K562 (cell line): ENCODE results near the gene DOCK4. TPM values are rescaled to one million over a fixed set of nuclear protein-coding genes. Genes with fewer than 3 reads are reported as not detected.

Experiments
- ATAC-seq: fragments of 200-7000 bp; cut with Tn5 transposase; 3 replicates; pipeline ENCODE4 v1.9.1; 2020; ENCODE audit warnings: moderate library complexity
- BruUV-seq: library from RNA; stranded (reverse); fragments of 400-500 nt; replicated peaks from 2 replicates; lab custom pipeline; 2021; lab: Mats Ljungman, UMichigan
- CTCF ChIA-PET: fragments of 300-600 bp; formaldehyde crosslinking; extraction: SDS; loops from one replicate; lab custom pipeline; 2021; ENCODE audit warnings: low intra/inter-chr PET ratio; lab: Yijun Ruan, JAX
- POLR2A ChIA-PET: fragments of 300-600, 350-650 bp; sonication (Branson Sonifier 250); formaldehyde crosslinking; extraction: SDS; loops from one replicate; lab custom pipeline; 2021; ENCODE audit warnings: antibody characterized with exemption, inconsistent platforms; lab: Yijun Ruan, JAX
- DNase-seq, 4 experiments: peaks; one replicate each; pipeline versions ENCODE4 v3.0.0 to v3.0.0-alpha.2; 2011 to 2018; ENCODE audit warnings: low spot score in 3 of 4, mixed read lengths in 3 of 4; ENCODE audit errors: extremely low read depth in 1 of 4
- FAIRE-seq: peaks from 2 replicates; lab custom pipeline; 2011; peaks lifted over from hg19 to GRCh38; lab: Jason Lieb, UNC
- H2AFZ ChIP-seq: 2 replicates; pipeline ENCODE4 v1.6.0; 2011; ENCODE audit warnings: low read depth, low read length, control low read depth, inconsistent platforms
- H3K27ac ChIP-seq: fragments of 200-600 bp; 3 replicates; pipeline ENCODE4 v1.8.0; 2011; ENCODE audit warnings: low read depth, mild to moderate bottlenecking, control low read depth, inconsistent platforms, low read length, moderate library complexity, mixed read lengths; ENCODE audit errors: extremely low read depth
- H3K27me3 ChIP-seq, 2 experiments: fragments of 300-600 bp in 1 of 2; 2 replicates in 1 of 2; 3 replicates in 1 of 2; pipeline versions ENCODE4 v1.6.0 to v1.8.0; 2011; ENCODE audit warnings: inconsistent platforms in 2 of 2, low read length in 2 of 2, mild to moderate bottlenecking in 1 of 2, mixed read lengths in 1 of 2, moderate library complexity in 1 of 2; ENCODE audit not compliant: control insufficient read depth in 2 of 2, insufficient read depth in 2 of 2
- H3K36me3 ChIP-seq: fragments of 300-600 bp; 3 replicates; pipeline ENCODE4 v1.8.0; 2011; ENCODE audit warnings: mild to moderate bottlenecking, low read length, inconsistent platforms; ENCODE audit not compliant: control insufficient read depth, insufficient read depth
- H3K4me1 ChIP-seq, 2 experiments: fragments of 200-600 bp in 1 of 2; replicated peaks in 1 of 2; 2 replicates in 1 of 2; 3 replicates in 1 of 2; pipeline versions ENCODE4 v1.5.1 to v1.8.0; 2011; ENCODE audit warnings: inconsistent platforms in 2 of 2, low read length in 2 of 2, mild to moderate bottlenecking in 1 of 2, mixed read lengths in 1 of 2, moderate library complexity in 1 of 2; ENCODE audit not compliant: control insufficient read depth in 2 of 2, insufficient read depth in 2 of 2
- H3K4me2 ChIP-seq: 2 replicates; pipeline ENCODE4 v1.6.1; 2011; ENCODE audit warnings: low read length, control low read depth, inconsistent platforms, mixed read lengths; ENCODE audit not compliant: insufficient read depth
- H3K4me3 ChIP-seq: fragments of 200-600 bp; sonication (generic), shearing (Covaris generic); 2 replicates; pipeline ENCODE4 v1.5.1; 2016; ENCODE audit warnings: control low read depth, inconsistent platforms
- H3K79me2 ChIP-seq: fragments of 200-600 bp; 3 replicates; pipeline ENCODE4 v1.8.0; 2011; ENCODE audit warnings: low read length, inconsistent platforms; ENCODE audit not compliant: control insufficient read depth, insufficient read depth
- H3K9ac ChIP-seq, 2 experiments: 2 replicates each; pipeline versions ENCODE4 v1.6.0 to v1.6.1; 2011; ENCODE audit warnings: low read depth in 2 of 2, low read length in 2 of 2, control low read depth in 1 of 2, inconsistent platforms in 1 of 2, mild to moderate bottlenecking in 1 of 2, mixed read lengths in 1 of 2; ENCODE audit not compliant: insufficient read depth in 1 of 2
- H3K9me1 ChIP-seq: one replicate; pipeline ENCODE4 v1.6.0; 2011; ENCODE audit warnings: inconsistent platforms, mild to moderate bottlenecking, low read length, moderate library complexity; ENCODE audit not compliant: control insufficient read depth, insufficient read depth
- H3K9me3 ChIP-seq: replicated peaks from 2 replicates; pipeline ENCODE4 v1.5.1; 2011; ENCODE audit warnings: low read depth, low read length, inconsistent platforms; ENCODE audit not compliant: control insufficient read depth, insufficient read depth
- H4K20me1 ChIP-seq: replicated peaks from 2 replicates; pipeline ENCODE4 v1.6.1; 2011; ENCODE audit warnings: low read length, inconsistent platforms, mixed read lengths; ENCODE audit not compliant: control insufficient read depth, insufficient read depth
- ASH1L ChIP-seq: fragments of 450-650 bp; IDR thresholded peaks from 2 replicates; pipeline ENCODE4 v1.6.1; 2018; ENCODE audit warnings: borderline replicate concordance, mild to moderate bottlenecking, low read depth; ENCODE audit not compliant: partially characterized antibody
- CTCF ChIP-seq, 3 experiments: IDR thresholded peaks in 2 of 3; conservative IDR thresholded peaks in 1 of 3; 2 replicates each; pipeline ENCODE4 v1.5.1; 2011 to 2012; ENCODE audit warnings: low read length in 3 of 3, mild to moderate bottlenecking in 3 of 3, control low read depth in 2 of 3, improper control_type of control experiment in 1 of 3, inconsistent platforms in 1 of 3, low read depth in 1 of 3, mixed read lengths in 1 of 3, moderate library complexity in 1 of 3; ENCODE audit not compliant: insufficient read depth in 2 of 3
- FOS ChIP-seq: IDR thresholded peaks from 3 replicates; pipeline ENCODE4 v1.6.1; 2011; ENCODE audit not compliant: insufficient read length; ENCODE audit errors: extremely low read depth
- KDM1A ChIP-seq, 2 experiments: fragments of 450-650 bp; IDR thresholded peaks; 2 replicates each; pipeline ENCODE4 v1.6.1; 2016; ENCODE audit warnings: mild to moderate bottlenecking in 2 of 2
- LEF1 ChIP-seq: fragments of 450-650 bp; IDR thresholded peaks from 2 replicates; pipeline ENCODE4 v1.6.1; 2016; ENCODE audit warnings: mild to moderate bottlenecking
- NFIC ChIP-seq: fragments of 450-650 bp; IDR thresholded peaks from 2 replicates; pipeline ENCODE4 v1.6.1; 2017; ENCODE audit warnings: mild to moderate bottlenecking, inconsistent platforms
- RAD51 ChIP-seq: fragments of 450-650 bp; IDR thresholded peaks from 2 replicates; pipeline ENCODE4 v1.7.1; 2016; ENCODE audit warnings: low read depth, mild to moderate bottlenecking, borderline replicate concordance
- USF2 ChIP-seq: sonication (generic); formaldehyde crosslinking; IDR thresholded peaks from 2 replicates; pipeline ENCODE4 v1.5.0; 2020; ENCODE audit warnings: missing genetic modification reagents
- ZKSCAN8 ChIP-seq: fragments of 200-800 bp; sonication (Bioruptor generic); IDR thresholded peaks from 2 replicates; pipeline ENCODE4 v1.6.1; 2016; ENCODE audit warnings: missing genetic modification characterization, missing compliant biosample characterization
- ZNF197 ChIP-seq: fragments of 200-800 bp; sonication (Bioruptor generic); IDR thresholded peaks from 2 replicates; pipeline ENCODE4 v1.6.1; 2016; ENCODE audit warnings: low read depth, missing genetic modification characterization, missing compliant biosample characterization
- ZNF408 ChIP-seq: fragments of 250-450 bp; sonication (Bioruptor Pico); IDR thresholded peaks from 2 replicates; pipeline ENCODE4 v1.4.0; 2020; ENCODE audit warnings: low read depth, mild to moderate bottlenecking, moderate library complexity
- ZNF449 ChIP-seq: fragments of 250-450 bp; sonication (Bioruptor Pico); IDR thresholded peaks from 2 replicates; pipeline ENCODE4 v1.8.0; 2022; ENCODE audit warnings: moderate library complexity, mild to moderate bottlenecking, inconsistent platforms
- ZNF76 ChIP-seq: fragments of 250-450 bp; sonication (Bioruptor Pico); IDR thresholded peaks from 2 replicates; pipeline ENCODE4 v1.4.0; 2020; ENCODE audit warnings: mild to moderate bottlenecking, moderate library complexity, borderline replicate concordance
- in situ Hi-C: fragments of 300-500 bp; cut with MboI; formaldehyde crosslinking; loops from 4 replicates; pipeline ENCODE4 v1.15.0; 2018; ENCODE audit warnings: inconsistent platforms, mixed read lengths
- intact Hi-C: fragments of 100-400 bp; cut with micrococcal nuclease; formaldehyde crosslinking; loops from 2 replicates; pipeline ENCODE4 v1.14.2; 2022
- polyA plus RNA-seq, 8 experiments: library from polyadenylated mRNA; depleted of rRNA in 4 of 8; stranded (reverse) in 5 of 8; unstranded in 3 of 8; fragments of >200 nt; fragmentation: Nextera tagmentation in 2 of 8; fragmentation: Illumina TruSeq in 1 of 8; extraction: Ambion mirVana in 2 of 8; extraction: Trizol in 1 of 8; gene quantifications; 2 replicates each; pipeline versions ENCODE4 v1.2.1 to v1.2.3, GENCODE V29; 2011 to 2014; ENCODE audit warnings: inconsistent platforms in 1 of 8, missing spikeins in 1 of 8
- total RNA-seq, 7 experiments: library from RNA; depleted of rRNA in 6 of 7; stranded (reverse); fragments of >200 nt in 6 of 7; fragmentation: Illumina TruSeq in 2 of 7; extraction: Trizol in 2 of 7; gene quantifications; 2 replicates each; pipeline versions ENCODE4 v1.2.1 to v1.2.3, GENCODE V29; 2011 to 2021; ENCODE audit warnings: low replicate concordance in 1 of 7

Gene DOCK4
- total and polyA plus RNA-seq, 9 of the 15 experiments (the other 6 are each of a cell fraction or from before 2014, with no cell fraction given) = 0.42 to 5.7 (median 2.3) TPM

GRCh38 chr7:112122144-112122543, 84.1 kb downstream of the DOCK4 start:
- H3K9me1 ChIP-seq = no peaks in the 10 kb centered on the region
- in situ Hi-C loops = no loop called here
- no peaks in the 10 kb centered on the region for H3K4me1 ChIP-seq
- no TSS peak for BruUV-seq
- DNase-seq (no peak), FAIRE-seq (no peak)
- no peak overlapping the region for H3K9ac ChIP-seq
- H3K4me2 ChIP-seq = no peak overlapping the region
- intact Hi-C loops = no loop called here
- 0 out of 5 replicates have a peak, but pooled peaks cover 0 to 2% of the 10 kb centered on the region in 2 experiments for H3K27me3 ChIP-seq
- TF ChIP-seq KDM1A (IDR thresholded peaks at IDR 0.05) (no peak), ZNF408 (CRISPR knock-in tag) (no peak), RAD51 (no peak), ZNF197 (CRISPR knock-in tag) (no peak), NFIC (no peak), LEF1 (no peak), ASH1L (no peak), ZNF76 (no peak), ZKSCAN8 (CRISPR knock-in tag) (no peak), CTCF (IDR thresholded peaks at IDR 0.05 in 2 of 3, conservative IDR thresholded peaks at IDR 0.05 in 1 of 3; ENCODE audit: insufficient read depth in 2 of 3, low read depth in 1 of 3, low read length in 3 of 3) (no peak), ZNF449 (no peak), FOS (no peak), USF2 (CRISPR knock-in tag) (no peak)
- TF ChIP-seq, all 486 proteins: peak for 0
- H3K9me3 ChIP-seq = no peaks in the 10 kb centered on the region
- no peaks in the 10 kb centered on the region for H4K20me1 ChIP-seq
- no peak for ATAC-seq
- H3K4me3 ChIP-seq = no peak overlapping the region
- no peak overlapping the region for H3K27ac ChIP-seq
- H3K36me3 ChIP-seq = no peaks in the 10 kb centered on the region
- no peak overlapping the region for H2AFZ ChIP-seq
- H3K79me2 ChIP-seq = no peaks in the 10 kb centered on the region
- ChIA-PET CTCF (no interaction called here), POLR2A (no interaction called here)
